NCI-H2029 (cell line): ENCODE data around the gene SPTLC1.
A peak's percentile ranks its signal among the peaks of the same experiment; 100 is the strongest.
"Not testable (repeated sequence)": the region's sequence is repeated elsewhere in the genome, so short reads cannot be mapped to it uniquely, and the experiment has no call there.

ENCODE experiments used
- DNase-seq: peaks from one replicate; lab custom pipeline; 2025; lab: John Stamatoyannopoulos, UW

SPTLC1 gene

DNA sequence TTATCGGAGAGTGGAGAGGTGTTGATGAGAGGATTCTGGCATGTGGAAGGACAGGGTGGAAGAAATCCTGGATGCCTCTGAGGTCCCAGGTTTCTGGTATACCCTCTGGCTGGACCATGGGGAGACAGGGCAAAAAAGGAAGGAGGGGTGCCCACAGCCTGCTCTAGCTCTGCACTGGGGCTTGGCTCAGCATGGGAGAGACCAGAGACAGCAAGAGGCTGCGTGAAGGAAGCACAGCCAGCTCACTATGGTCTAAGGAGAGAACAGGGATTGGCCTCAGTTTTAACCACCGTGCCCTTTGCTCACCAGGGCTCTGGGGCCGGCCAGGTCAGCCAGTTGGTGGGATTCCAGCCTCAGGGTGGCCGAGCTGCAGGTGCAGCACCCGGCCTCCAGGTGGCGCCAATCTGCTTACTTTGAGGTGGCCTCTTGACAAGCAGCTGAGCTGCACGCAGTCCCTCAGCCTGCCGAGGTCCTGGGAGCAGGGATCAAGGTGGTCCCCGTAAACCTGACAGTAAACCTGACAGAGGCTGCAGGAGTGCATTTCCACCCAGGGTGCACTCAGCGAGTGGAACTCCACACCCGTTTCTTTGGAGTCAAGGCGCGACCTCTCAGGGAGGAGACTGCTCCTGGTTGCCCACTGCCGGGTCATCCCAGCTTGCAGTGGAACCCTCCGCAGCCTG, 25.0 kb upstream of the SPTLC1 start:
- DNase-seq, result peak; percentile 49

DNA sequence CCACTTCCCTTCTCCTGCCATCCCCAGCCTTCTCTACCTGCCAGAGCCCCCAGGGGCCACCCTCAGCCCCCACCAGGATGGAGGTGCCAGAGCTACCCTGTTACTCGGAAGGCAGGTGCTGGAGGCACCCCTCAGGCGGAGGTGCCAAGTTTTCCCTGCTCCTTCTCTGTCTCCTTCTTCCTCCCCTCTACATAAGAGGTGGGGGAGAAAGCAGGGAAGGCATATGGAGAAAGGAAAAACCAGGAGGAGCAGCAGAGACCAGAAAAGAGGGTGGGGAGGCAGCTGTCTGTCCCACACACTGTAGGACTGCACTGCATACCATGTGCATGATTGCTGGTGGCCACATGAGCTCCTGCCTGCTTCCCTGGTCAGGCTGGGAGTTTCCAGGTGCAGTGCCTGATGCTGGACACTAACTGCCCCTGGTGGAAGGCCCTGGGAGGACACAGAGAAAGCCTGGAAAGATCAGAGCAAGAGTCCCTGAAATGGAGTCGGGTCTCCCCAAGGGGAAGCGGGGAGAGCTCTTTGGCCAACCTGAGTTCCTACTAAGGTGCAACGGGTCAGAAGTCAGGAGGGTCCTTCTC, 23.8 kb upstream of the SPTLC1 start:
- DNase-seq, result not testable (repeated sequence)

DNA sequence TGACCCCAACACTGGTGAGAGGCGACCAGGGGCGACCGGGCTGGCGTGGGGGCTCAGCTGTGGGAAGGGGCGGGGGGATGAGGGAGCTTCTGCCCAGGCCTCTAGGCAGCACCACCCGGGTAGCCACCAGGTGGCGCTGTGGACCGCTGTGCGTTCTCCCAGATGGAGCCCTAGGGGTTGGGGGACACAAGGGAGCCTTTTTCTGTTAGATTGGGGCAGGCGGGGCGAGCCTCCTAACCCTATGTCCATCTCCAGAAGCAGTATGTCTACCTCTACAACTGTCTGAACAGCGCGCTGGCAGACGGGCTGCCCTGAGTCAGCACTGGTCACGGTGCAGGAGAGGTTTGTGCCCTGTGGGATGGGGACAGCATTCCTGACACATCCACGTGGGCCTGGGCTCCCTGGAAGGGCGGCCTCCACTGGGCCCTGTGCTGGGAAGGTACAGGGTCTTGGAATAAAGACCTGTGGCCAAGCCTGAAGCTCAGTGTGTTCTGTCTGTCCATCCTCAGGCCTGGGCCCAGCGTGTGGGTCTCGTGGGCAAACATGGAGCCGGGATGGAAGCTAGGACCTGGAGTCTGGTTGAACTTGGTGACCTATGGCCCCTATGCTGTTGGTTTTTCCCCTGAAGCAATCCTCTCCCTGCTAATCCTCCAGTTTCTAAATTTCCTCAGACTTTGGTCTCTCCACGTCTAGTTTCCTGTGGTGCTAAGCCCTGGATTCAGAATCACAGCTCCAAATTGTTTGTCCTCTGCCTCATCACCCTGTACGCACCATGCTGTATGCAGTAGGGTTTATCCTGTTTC, 23.1 kb upstream of the SPTLC1 start:
- peak; percentile 34 for DNase-seq

DNA sequence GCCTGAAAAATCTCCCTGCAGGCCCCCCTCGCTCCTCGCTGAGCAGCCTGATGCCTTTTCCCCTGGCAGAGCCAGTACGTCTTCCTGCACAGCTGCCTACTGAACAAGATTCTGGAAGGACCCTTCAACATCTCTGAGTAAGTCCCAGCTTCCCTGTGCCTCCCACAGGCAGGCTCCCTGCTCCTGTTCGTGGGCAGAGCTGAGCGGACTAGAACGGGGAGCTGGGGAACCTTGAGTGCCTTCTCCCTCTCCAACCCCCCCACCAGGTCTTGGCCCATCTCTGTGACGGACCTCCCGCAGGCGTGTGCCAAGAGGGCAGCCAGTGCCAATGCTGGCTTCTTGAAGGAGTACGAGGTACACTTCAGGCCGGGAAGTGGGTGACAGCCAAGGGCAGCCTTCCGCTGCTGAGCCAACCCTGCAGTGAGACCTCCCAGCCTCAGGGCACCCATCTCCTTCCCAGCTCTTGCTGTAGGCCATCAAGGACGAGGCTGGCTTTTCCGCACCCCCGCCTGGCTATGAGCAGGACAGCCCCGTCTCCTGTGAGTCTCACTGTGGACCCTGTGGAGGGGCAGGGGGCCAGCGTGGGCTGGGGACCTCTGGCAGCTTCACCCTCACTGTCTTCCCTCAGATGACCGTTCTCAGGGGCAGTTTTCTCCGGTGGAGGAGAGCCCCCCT, 21.1 kb upstream of the SPTLC1 start:
- no peak for DNase-seq

DNA sequence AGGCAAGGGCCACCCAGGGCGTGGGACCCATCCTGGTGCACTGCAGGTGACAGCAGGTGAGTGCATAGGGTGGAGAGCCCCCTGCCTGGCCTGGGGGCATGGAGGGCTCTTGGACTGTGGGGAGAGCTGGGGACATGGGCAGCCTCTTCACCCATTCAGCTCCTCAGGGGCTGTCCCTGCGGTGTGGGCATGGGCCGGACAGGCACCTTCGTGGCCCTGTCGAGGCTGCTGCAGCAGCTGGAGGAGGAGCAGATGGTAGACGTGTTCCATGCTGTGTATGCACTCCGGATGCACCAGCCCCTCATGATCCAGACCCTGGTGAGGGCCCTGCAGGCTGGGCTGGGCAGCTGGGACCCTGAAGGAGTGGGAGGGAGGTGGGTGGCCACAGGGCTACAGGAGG, 20.4 kb upstream of the SPTLC1 start:
- DNase-seq, result no peak

DNA sequence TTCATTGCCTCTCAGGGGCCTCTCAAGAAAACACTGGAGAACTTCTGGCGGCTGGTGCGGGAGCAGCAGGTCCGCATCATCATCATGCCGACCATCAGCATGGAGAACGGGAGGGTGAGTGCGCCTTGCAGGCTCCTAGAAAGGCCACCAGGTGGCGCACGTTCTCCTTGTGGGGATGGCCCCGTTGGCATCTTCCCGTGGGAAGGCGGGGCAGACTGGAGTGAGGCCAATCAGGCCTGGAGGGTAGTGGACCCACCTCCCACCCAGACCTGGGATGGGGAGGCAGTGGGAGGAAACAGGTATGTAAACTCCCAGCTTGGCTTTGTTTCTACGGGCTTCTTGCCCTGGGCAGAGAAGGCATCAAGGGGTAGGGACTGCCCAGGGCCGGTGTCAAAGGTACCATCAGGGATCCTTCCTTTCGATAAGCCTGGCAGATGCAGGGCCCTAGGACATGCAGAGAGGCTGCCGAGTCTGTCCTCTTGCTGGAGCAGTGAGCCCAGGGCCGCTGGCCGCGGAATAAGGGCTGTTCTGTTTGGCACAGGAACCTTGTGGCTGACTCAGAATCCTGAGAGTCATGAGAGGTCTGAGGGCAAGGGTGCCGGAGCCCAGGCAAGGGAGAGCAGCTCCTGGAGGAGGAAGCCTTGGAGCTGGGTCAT, 18.9 kb upstream of the SPTLC1 start:
- DNase-seq, result peak; percentile 67

DNA sequence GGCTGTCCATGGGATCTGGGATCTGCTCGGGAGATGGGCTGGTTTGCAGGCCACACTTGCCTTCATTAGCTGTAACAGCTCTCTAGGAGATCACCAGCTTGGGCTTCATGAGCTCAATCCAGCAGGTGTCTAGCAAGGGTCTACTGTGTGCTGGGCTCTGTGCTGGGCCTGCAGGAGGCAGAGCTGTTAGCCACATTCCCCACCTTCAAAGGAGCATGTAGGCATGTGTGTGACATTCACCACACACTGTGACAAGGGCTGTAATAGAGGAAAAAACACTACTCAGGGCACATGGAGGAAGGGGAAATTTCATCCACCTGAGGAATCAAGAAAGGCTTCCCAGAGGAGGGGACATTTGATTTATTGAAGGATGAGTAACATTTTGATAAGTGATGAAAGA, 17.7 kb upstream of the SPTLC1 start:
- not testable (repeated sequence) for DNase-seq

DNA sequence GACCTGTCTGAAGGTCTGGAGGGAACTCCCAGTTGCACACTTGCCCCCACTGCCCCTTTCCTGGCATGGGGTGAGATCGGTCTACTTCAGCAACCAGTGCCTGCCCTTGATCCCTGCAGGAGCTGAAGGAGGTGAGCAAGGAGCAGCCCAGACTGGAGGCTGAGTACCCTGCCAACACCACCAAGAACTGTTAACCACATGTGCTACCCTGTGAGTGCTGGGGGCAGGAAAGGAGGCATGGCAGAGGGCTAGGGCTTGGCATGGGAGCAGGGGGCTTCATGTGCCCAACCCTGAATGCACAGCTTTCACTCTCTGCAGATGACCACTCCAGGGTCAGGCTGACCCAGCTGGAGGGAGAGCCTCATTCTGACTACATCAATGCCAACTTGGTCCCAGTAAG, 17.3 kb upstream of the SPTLC1 start:
- DNase-seq, result no peak

DNA sequence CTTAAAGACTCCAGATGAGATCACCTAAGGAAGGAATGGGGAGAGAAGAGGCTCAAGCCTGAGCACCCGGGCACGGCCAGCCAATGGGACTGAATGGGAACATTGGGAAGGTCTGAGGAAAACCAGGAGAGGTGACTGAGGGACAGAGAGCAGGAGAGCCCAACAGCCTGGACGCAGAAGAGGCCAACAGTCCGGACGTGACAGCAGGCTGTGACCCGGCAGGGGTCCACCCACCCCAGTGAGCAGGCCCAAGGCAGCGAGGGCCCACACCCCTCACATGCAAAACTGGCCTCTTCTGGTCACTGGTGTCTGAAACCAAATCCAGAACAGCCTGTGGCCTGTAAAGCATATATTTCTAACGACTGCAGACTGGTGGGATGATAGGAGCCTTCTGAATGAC, 7.6 kb upstream of the SPTLC1 start:
- DNase-seq, result no peak

DNA sequence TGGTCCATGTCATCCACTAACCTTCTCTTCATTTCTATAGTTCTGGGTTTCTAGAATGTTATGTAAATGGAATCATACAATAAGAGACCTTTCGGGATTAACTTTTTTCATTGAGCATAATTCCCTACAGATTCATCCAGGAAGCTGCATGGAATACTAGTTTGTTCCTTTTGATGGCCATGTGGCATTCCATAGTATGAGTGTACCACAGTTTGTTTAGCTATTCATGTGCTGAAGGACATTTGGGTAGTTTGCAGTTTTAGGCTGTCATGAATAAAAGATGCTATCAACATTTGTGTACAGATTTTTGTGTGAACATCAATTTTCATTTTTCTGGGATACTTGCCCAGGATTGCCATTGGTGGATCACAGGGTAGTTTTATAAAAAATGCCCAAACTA, 6.8 kb upstream of the SPTLC1 start:
- no peak for DNase-seq

DNA sequence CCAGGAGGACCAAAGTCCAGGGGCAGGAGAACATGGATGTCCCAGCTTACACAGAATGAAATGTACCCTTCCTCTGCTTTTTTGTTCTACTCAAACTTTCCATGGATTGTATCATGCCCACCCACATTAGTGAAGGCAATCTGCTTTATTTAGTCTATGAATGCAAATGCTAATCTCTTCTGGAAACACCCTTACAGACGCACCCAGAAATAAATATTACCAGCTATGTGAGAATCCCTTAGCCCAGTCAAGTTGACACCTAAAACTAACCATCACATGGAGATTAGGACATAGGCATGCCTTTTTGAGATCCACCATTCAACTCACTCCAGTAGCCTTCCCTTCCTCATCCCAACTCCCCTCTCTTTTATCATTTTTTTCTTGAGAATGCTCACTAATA, 6.1 kb upstream of the SPTLC1 start:
- no peak for DNase-seq

DNA sequence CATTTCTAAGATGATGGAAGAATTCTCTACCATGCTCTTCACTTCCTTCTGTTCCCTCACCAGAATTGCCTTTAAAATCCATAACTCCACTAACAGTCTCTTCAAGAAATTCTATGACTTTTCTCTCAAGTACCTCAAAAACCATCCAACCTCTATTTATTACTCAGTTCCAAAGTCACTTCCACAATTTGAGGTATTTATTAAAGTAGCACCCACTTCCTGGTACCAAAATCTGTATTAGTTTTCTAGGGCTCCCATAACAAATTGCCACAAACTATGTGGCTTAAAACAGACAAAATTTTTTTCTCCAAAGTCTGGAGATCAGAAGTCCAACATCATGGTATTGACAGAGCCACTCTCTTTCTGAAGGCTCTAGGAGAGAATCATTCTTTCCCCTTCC, 4.9 kb upstream of the SPTLC1 start:
- DNase-seq, result no peak

DNA sequence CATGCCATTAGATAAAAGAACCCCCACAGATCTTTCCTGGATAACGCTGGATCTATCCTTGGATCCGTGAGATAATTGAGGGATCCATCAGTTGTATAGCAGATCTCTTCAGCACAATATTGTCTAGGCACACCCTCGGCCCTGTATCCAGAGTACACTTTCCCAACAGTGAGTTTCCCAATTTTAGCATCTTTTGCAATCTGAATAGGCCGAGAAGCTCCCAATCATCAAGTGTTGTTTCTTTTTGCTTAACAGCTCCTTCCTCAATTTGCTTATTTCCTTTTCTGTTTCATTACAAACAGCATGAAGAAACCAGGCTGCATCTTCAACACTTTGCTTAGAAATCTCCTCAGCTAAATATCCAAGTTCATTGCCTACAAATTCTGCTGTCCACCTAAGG, 4.4 kb upstream of the SPTLC1 start:
- DNase-seq, result no peak

DNA sequence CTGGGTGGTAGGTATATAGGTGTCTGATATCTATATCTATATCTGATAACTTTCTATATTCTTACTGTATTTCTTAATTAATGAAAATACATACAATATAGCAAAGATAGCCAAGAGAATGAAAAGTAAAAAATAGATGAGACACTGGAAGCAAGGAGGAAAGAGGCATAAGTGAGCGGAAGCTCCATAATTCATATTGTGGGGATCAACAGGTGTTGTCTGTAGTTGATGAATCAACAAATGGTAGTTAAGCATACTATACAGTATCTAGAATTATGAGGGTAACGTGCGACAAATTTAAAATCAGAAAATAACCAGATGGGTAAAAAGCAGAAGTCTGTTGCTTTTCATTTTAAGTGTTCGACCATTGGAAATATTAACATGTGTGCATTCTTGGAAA, 7.1 kb downstream of the SPTLC1 start:
- DNase-seq, result no peak

DNA sequence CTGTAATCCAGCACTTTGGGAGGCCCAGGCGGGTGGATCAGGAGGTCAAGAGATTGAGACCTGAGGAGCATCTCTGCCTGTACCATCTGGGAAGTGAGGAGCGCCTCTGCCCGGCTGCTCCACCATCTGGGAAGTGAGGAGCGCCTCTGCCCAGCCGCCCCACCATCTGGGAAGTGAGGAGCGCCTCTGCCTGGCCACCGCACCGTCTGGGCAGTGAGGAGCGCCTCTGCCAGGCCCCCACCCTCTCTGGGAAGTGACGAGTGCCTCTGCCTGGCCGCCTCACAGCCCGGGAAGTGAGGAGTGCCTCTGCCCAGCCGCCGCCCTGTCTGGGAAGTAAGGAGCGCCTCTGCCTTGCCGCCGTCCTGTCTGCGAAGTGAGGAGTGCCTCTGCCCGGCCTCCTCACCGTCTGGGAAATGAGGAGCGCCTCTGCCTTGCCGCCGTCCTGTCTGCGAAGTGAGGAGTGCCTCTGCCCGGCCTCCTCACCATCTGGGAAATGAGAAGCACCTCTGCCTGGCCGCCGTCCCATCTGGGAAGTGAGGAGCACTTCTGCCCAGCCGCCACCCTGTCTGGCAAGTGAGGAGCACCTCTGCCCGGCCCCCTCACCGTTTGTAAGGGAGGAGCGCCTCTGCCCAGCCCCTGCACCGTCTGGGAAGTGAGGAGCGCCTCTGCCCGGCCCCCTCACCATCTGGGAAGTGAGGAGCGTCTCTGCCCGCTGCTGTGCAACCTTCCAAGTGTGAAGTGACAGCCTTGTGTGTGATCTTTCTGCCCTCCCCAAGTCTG, 9.6 kb downstream of the SPTLC1 start:
- DNase-seq, result not testable (repeated sequence)

DNA sequence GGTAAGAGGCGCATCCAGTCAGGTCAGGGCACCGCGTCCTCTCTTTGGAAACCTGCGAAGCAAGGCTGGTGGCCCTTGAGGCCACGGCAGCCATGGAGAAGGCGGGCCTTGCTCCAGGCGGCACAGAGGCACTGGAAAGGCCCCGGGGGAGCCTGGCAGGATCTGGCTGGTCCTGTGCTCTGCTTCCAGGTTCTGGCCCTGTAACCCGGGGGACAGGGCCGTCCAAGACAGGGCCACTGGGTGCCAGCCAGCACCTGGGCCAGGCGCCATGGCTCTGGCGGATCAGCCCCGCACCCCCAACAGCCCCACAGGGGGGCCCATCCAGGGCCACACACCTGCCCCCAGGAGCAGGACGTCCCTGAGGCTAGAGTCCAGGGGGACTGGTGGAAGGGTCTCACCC, 11.6 kb downstream of the SPTLC1 start:
- not testable (repeated sequence) for DNase-seq

DNA sequence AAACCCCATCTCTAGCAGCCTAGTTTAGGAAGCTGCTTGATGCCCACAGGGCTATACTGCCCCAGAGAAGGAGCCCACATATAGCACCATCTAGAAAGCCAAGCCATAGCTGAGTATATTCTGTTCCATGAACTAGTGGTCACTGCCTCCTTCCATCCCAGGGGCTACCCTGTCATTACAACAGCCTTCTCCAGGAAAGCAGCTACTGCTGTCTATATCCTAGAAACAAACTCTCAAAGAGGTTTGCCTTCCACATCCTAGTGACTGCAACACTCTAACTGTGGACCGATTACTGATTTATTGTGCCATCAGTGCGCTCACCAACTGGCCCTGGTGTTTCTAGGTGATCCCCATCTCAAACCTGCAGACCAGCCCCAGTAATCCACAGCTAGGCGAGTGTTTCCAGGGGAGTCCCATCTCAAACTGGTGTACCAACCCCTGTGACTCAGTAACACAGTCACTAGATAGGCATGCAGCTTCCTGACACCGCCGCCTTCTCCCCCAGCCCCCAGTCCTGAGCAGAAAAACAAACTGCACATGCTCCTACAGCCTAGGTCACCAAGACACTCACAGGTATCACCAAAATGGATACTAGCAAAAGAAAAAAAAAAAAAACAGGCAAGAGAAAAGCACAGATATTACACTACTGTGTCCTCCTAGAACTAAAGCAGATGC, 14.8 kb downstream of the SPTLC1 start:
- no peak for DNase-seq

DNA sequence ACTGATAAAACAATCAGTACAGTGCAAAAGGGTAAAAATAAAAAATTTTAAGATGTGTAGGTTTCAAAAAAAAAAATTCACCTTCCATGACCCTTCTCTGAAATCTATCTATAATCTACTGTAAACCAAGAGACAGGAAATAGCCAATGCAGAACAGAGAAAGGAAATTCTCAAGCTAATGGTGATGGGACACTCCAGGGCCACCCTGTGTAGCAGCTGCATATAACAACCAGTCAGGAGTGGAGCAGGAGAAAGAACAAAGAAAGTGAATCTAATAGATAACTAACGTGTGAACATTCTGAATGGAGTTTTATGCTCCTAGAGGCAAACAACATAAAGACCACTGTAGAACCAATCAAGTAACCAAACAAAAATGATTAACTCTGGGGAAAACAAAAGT, 16.6 kb downstream of the SPTLC1 start:
- DNase-seq, result no peak

DNA sequence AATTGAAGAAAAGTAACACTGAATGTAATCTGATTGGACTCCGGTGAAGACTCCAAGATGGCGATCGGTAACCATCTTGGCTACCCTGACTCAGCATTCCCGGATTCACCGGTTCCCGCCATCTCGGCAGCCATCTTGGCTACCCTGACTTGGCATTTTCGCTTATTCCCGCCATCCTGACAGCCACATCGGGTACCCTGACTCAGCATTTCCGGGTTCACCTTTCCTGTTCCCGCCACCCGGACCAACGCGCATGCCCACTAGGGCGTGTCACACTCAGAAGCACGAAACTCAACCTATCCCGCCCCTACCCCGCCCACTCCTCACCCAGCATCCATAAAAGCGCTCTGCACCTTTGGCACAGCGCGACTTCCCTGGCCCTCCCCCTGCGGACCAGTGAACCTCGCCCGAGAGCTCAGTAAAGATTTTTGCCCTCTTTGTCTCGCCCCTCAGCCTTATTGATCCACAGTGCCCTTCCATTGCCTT, 17.2 kb downstream of the SPTLC1 start:
- DNase-seq, result peak; percentile 89

DNA sequence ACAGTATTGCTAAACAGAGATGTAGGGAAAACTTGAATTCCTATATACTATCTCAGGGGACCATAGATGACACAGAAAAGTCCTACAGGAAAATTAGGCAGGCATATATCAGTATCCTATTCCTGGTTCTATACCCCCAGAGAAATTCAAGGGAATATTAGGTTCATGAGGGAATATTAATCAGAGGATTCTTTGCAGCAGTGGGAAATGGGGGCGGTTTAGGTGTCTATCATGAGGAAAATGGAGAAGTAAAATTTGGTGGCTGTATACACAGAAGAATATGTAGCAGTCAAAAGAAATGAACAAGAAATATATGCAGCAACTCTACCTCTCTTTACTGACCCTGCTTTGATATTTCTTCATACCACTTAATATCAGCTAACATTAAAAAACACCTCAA, 20.0 kb downstream of the SPTLC1 start:
- DNase-seq, result no peak

DNA sequence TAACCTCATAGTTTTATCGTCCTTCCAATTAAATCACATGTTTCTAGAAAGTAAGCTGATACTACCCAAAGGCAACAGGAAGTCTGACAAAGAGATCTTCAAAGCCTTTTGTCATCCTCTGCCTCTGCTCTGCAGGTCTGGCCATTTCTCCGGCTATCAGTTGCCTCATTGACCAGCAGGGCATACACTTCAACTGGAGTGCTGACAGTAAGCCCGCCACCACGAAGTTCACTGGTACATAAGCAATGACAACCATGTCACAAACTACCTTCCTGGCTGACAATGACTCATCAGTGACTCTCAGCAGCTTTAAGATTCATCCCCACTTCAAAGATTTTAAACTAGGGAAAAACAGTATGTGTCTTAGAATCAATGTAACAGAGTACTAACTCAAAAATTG, 20.6 kb downstream of the SPTLC1 start:
- DNase-seq, result no peak
